Smooth muscle cell (in vitro differentiated cells): ENCODE results near the gene HRH1. TPM values are rescaled to one million over a fixed set of nuclear protein-coding genes. Genes with fewer than 3 reads are reported as not detected.

Experiments
- DNase-seq: peaks from one replicate; lab custom pipeline; 2025; ENCODE audit not compliant: unreplicated experiment; lab: John Stamatoyannopoulos, UW
- H2AFZ ChIP-seq: fragments of 200-600 bp; sonication (generic); 2 replicates; pipeline ENCODE4 v1.6.0; 2016; ENCODE audit warnings: antibody characterized with exemption, low read depth, mild to moderate bottlenecking
- H3F3A ChIP-seq: fragments of 200-600 bp; sonication (generic); 2 replicates; pipeline ENCODE4 v1.6.0; 2017; ENCODE audit warnings: antibody characterized with exemption, low read depth
- H3K27ac ChIP-seq: fragments of 200-600 bp; sonication (generic); 2 replicates; pipeline ENCODE4 v1.5.1; 2016; ENCODE audit warnings: low read depth, mild to moderate bottlenecking
- H3K27me3 ChIP-seq: fragments of 200-600 bp; sonication (generic); 2 replicates; pipeline ENCODE4 v1.6.1; 2016; ENCODE audit warnings: low read depth, mild to moderate bottlenecking
- H3K36me3 ChIP-seq: fragments of 200-600 bp; sonication (generic); 2 replicates; pipeline ENCODE4 v1.5.1; 2016; ENCODE audit warnings: low read depth
- H3K4me1 ChIP-seq: fragments of 200-600 bp; sonication (generic); 2 replicates; pipeline ENCODE4 v1.5.1; 2016; ENCODE audit warnings: low read depth
- H3K4me2 ChIP-seq: fragments of 200-600 bp; sonication (generic); 2 replicates; pipeline ENCODE4 v1.6.0; 2016; ENCODE audit warnings: mild to moderate bottlenecking
- H3K4me3 ChIP-seq: fragments of 200-600 bp; sonication (generic); 2 replicates; pipeline ENCODE4 v1.5.1; 2016; ENCODE audit warnings: mild to moderate bottlenecking
- H3K79me2 ChIP-seq: fragments of 200-600 bp; sonication (generic); 2 replicates; pipeline ENCODE4 v1.6.0; 2016; ENCODE audit warnings: low read depth, mild to moderate bottlenecking
- H3K9ac ChIP-seq: fragments of 200-600 bp; sonication (generic); 2 replicates; pipeline ENCODE4 v1.6.0; 2016; ENCODE audit warnings: low read depth
- H3K9me3 ChIP-seq: fragments of 200-600 bp; sonication (generic); replicated peaks from 2 replicates; pipeline ENCODE4 v1.5.1; 2016; ENCODE audit warnings: low read depth
- H4K20me1 ChIP-seq: fragments of 200-600 bp; sonication (generic); 2 replicates; pipeline ENCODE4 v1.6.0; 2016; ENCODE audit warnings: low read depth
- WGBS: methylation state at CpG from one replicate; pipeline ENCODE4 v1.1.7; 2016; ENCODE audit warnings: low lambda C conversion rate; 5-methylcytosine and 5-hydroxymethylcytosine counted together
- polyA plus RNA-seq: library from polyadenylated mRNA; unstranded; fragments of >200 nt; fragmentation: Nextera tagmentation; extraction: Ambion mirVana; gene quantifications from 2 replicates; pipeline ENCODE4 v1.2.1, GENCODE V29; 2016
- total RNA-seq: library from RNA; depleted of rRNA; stranded (reverse); fragments of >200 nt; gene quantifications from 2 replicates; pipeline ENCODE4 v1.2.3, GENCODE V29; 2014
- TF ChIP-seq, protein P1 (sequence below): fragments of 200-600 bp; sonication (generic); IDR thresholded peaks from 2 replicates; pipeline ENCODE4 v1.5.1; 2017; ENCODE audit warnings: borderline replicate concordance, mild to moderate bottlenecking, antibody characterized with exemption; ENCODE audit not compliant: insufficient read depth, poor library complexity, severe bottlenecking

Gene HRH1
- total and polyA plus RNA-seq, 2 experiments from 2014 or later: 7.3 to 9.9 TPM

DNA sequence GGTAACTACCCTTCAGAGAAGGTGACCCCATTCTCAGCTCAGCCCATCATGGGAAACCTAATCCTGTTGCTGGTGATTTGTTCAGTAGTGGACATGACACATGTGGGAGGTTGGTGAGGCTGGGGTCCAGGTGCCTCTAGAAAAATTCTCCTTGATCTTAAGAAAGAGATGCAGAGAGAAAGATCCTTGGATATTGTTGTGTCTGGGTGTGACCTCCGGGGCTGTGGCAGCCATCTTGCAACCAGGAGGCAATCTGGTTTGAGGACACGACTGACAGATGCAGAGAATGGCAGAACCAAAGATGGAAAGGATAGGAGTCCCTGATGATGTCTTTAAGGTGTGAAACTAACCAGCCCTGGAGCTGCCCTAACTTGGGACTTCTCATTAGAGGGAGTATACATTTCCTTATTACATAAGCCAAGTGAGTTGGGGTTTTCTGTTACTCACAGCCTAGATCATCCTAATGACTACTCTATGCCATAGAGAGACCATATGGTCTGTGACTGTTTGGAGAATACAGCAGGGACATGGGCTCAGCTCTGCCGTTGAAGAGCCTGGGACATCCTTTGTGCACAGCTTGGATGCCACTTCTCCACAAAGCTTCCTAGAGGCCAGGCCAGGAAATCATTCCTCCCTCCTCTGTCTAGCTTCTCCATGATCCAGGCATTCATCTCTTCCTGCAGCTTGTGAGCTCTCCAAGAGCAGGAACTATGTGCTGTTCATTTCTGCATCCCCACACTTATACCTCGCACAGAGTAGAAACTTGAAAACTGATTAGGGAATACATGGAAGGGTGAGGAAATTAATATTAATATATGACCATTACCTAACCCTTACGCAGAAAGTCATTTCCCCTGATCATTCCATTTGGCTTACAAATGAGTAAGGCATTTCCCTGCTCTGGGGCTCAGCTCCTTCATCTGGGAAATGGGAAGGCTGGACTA, 45.9 kb downstream of the HRH1 start:
- H3K4me3 ChIP-seq: no peak overlapping the region
- no peaks in the 10 kb centered on the region for H3F3A ChIP-seq
- H3K79me2 ChIP-seq: peaks cover 5% of the 10 kb centered on the region
- 92% methylated on average over 5 of the region's 5 CpGs for WGBS
- no peak overlapping the region for H3K9ac ChIP-seq
- DNase-seq: no peak
- no peak overlapping the region for H2AFZ ChIP-seq
- H3K27me3 ChIP-seq: no peaks in the 10 kb centered on the region
- H4K20me1 ChIP-seq: no peaks in the 10 kb centered on the region
- no peaks in the 10 kb centered on the region for H3K36me3 ChIP-seq
- peaks cover 9% of the 10 kb centered on the region for H3K4me1 ChIP-seq
- H3K4me2 ChIP-seq: no peak overlapping the region
- no peaks in the 10 kb centered on the region for H3K9me3 ChIP-seq
- H3K27ac ChIP-seq: no peak overlapping the region
- TF ChIP-seq, protein P1, sequence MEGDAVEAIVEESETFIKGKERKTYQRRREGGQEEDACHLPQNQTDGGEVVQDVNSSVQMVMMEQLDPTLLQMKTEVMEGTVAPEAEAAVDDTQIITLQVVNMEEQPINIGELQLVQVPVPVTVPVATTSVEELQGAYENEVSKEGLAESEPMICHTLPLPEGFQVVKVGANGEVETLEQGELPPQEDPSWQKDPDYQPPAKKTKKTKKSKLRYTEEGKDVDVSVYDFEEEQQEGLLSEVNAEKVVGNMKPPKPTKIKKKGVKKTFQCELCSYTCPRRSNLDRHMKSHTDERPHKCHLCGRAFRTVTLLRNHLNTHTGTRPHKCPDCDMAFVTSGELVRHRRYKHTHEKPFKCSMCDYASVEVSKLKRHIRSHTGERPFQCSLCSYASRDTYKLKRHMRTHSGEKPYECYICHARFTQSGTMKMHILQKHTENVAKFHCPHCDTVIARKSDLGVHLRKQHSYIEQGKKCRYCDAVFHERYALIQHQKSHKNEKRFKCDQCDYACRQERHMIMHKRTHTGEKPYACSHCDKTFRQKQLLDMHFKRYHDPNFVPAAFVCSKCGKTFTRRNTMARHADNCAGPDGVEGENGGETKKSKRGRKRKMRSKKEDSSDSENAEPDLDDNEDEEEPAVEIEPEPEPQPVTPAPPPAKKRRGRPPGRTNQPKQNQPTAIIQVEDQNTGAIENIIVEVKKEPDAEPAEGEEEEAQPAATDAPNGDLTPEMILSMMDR: no peak

GRCh38 chr3:11201251-11202019, 47.1 kb downstream of the HRH1 start:
- Histone ChIP-seq H3K27ac (no peak overlapping the region), H2AFZ (no peak overlapping the region)
- TF ChIP-seq, protein P1: no peak

DNA sequence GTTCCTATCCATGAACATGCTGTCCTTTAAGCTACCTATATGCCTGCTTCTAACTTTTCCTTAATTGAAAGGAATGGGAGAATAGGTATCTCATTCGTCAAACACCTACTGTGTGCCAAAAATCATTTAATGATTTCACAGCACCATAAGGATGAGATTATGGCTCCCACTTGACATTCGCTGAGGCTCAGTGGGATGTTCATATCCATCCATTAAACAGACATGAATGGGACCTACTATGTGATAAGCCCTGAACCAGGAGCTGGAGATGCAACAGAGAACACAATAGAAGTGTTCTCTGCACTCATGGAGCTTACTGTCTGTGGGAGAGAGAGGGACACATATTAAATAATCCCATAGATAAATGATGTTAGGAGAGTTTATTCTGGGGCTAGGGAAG, 49.7 kb downstream of the HRH1 start:
- Histone ChIP-seq H3K27me3 (no peaks in the 10 kb centered on the region), H3K9me3 (no peaks in the 10 kb centered on the region), H3K27ac (no peak overlapping the region), H2AFZ (no peak overlapping the region), H3K4me3 (no peak overlapping the region), H3F3A (no peaks in the 10 kb centered on the region), H3K4me1 (no peaks in the 10 kb centered on the region), H3K4me2 (no peak overlapping the region), H3K79me2 (no peaks in the 10 kb centered on the region), H4K20me1 (no peaks in the 10 kb centered on the region), H3K36me3 (no peaks in the 10 kb centered on the region), H3K9ac (no peak overlapping the region)
- WGBS: 96% methylated on average over 2 of the region's 2 CpGs
- no peak for DNase-seq
- TF ChIP-seq, protein P1: no peak

More at GRCh38 chr3:11201251-11202019, 47.1 kb downstream of the HRH1 start:
- no peak for DNase-seq
- peaks cover 5% of the 10 kb centered on the region for H3K79me2 ChIP-seq
- H3K36me3 ChIP-seq: no peaks in the 10 kb centered on the region
- H3F3A ChIP-seq: no peaks in the 10 kb centered on the region
- H3K27me3 ChIP-seq: no peaks in the 10 kb centered on the region
- no peak overlapping the region for H3K4me3 ChIP-seq
- no peaks in the 10 kb centered on the region for H3K9me3 ChIP-seq
- no peak overlapping the region for H3K4me2 ChIP-seq
- no peak overlapping the region for H3K9ac ChIP-seq
- H3K4me1 ChIP-seq: peaks cover under 1% of the 10 kb centered on the region
- 87% methylated on average over 7 of the region's 7 CpGs for WGBS
- no peaks in the 10 kb centered on the region for H4K20me1 ChIP-seq
